Activated T-helper 1 cell treated with Interleukin-2 at 50 U/mL for 16 hours (primary cell): ENCODE measurements around the gene ALKBH7.
"Not testable (repeated sequence)": the region's sequence is repeated elsewhere in the genome, so short reads cannot be mapped to it uniquely, and the experiment has no call there.

Source experiments
- DNase-seq: peaks from one replicate; pipeline ENCODE4 v3.0.0-alpha.2; 2020; ENCODE audit warnings: low read depth

ALKBH7 gene

DNA sequence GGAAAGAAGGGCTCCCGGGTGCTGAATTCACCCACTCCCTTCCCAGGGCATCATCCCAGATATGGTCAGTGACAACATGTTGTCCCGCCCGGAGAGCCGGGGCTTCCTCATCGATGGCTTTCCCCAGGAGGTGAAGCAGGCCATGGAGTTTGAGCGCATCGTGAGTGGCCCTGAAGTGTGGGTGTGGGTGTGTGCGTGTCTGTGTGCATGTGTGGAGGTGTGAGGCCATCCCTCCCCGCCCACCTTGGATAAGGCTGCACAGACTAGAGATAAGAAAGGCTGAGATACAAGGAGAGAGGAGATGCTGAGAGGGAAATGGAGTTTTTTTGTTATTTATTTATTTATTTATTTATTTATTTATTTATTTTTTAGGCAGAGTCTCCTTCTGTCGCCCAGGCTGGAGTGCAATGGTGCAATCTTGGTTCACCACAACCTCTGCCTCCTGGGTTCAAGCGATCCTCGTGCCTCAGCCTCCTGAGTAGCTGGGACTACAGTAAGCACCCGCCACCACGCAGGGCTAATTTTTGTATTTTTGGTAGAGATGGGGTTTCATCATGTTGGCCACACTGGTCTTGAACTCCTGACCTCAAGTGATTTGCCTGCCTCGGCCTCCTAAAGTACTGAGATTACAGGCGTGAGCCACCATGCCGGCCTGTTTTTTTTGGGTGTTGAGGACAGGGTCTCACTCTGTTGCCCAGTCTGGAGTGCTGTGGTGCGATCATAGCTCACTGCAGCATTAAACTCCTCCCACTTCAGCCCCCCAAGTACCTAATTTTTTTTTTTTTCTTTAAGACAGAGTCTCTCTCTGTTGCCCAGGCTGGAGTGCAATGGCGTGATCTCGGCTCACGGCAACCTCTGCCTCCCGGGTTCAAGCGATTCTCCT, 27.7 kb downstream of the ALKBH7 start:
- DNase-seq = not testable (repeated sequence)

DNA sequence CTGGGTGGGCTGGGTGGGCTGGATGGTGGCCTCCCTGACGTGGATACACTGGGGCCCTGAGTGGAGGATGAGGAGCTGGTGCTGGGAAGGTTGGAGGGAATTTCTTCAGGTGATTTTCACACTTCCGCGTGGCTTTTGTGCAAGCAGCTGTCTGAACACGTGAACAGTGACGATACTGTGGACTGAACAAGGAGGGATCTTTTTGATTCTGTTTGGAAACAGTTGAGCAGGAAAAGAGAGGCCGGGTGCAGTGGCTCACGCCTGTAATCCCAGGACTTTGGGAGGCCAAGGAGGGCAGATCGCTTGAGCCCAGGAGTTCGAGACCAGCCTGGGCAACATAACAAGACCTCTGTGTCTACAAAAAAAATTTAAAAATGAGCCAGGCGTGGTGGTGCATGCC, 29.5 kb downstream of the ALKBH7 start:
- DNase-seq = no peak

DNA sequence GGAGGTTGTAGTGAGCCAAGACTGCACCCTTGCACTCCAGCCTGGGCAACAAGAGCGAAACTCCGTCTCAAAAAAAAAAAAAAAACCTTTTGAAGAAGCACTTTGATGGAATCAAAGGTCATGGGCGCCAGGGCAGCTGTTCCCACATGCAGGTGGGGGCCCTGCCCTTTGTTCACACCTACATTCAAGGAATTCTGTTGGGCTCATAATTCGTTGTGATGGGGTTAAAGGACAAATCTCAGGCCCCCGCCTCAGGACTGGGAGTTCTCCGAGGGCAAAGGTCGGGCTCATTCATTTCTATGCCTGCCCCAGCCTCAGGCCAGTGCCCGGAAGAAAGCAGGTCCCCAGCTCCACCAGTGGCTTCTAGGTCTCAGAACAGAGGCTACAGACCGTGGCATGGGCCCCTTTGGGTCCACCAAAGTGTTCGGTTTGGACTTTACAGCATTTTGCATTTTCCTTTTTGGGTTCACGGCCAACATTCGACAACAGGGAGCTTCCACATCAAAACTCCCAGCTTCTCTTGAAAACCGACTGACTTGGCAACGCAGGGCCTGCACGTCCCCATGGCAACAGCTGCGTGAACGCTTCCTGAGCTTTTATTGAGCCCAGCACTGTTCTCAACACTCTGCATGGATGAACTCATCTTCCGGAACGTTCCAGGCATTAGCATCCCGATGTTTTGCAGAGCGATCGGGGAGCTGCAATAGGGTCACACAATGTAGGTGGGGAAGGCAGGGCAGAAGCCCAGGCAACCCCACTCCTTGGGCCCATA, 30.4 kb downstream of the ALKBH7 start:
- no peak for DNase-seq

DNA sequence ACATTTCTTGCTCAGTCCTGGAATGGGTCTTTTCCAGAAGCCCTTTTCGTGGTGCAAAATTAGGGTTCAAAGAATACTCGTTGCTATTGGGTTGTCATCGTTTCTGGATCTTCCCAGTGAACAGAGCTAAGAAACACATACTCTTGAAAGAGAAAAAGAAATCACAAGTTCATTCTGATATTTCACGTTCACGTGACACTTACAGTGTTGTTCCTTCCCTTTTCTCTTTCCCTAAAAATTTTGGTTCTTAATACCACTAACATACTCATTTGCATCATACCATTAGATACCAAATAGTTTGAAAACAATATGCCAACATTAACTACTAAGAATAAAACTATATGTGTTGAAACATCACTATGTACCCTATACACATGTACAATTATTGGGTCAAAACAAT, 33.8 kb downstream of the ALKBH7 start:
- no peak for DNase-seq

DNA sequence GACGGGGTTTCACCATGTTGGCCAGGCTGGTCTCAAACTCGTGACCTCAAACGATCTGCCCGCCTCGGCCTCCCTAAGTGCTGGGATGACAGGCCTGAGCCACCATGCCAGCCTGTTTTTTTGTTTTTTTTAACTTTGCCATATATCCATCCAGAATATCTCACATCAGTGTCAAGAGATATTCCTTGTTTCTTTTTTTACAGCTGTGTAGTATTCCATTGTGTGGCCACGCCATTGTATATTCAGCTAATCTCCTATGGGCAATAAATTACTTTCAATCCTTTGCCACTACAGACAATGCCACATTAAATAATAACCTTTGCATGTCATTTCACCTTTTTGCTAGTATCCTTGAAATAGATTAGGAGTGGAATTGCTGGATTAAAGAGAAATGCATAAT, 36.8 kb downstream of the ALKBH7 start:
- no peak for DNase-seq

DNA sequence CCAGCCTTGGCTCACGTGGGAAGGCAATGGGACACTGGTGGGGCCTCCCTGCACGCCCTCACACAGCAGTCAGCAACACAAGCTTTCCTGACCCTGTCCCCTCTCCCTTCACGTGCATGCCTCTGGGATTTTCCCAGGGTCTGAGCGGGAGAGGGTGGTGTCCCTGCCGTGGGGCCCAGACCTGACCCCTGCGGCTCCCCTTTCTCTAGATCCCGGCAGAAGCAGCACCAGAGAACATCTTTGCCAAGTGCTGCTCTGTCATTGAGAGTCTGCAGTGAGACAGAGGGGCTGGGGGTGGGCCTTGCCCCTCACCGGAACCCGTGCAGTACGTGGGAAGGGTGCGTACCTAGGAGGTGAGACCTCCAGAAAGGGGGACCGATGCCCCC, 39.5 kb downstream of the ALKBH7 start:
- DNase-seq = no peak

DNA sequence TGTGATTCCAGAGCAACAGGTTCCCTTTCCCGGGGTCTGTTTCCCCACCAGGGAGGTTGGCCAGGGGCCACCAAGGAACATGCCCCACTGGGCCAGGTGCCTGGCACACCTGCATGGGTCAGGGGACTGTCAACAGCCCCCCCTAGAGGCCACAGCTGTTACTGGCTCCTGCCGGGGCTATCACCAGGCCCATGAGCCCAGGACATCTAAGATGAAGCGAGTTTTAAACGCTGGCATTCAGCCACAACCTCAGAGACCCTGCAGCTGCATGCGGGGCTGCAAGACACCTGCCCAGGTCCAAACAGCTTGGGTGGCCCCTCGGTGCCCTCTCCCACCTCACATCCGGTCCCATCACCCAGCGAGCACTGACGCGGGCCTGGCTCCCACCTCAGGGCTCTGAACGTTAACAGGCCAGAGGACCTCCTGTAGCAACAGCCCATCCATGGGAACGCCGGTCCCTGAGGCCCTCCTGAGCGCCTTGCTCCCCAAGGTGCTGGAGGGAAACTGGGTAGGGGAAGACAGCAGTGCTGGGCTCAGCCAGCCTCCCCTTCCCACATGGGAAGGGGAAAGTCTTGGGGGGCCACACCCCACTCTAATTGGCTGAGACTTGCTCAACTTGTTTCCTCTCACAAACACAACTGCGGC, 40.0 kb downstream of the ALKBH7 start:
- DNase-seq = no peak

DNA sequence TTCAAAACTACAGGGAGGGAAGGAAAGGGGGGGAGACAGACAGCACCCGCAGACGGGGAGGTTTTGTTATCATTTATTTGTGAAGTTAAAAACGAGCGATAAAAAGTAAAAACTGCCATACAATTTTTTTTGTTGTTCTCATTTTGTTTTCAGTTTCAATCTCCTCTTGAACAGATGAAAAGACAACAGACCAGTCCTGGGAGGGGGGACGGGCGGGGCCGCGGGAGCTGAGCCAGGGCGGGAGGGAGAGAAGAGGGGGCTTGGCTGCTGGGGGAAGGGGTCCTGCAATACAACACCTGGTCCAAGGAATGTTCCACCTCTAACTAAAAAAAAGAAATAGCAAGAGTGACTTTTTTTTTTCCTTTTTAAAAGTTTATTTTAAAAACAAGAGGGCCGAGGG, 40.7 kb downstream of the ALKBH7 start:
- no peak for DNase-seq

DNA sequence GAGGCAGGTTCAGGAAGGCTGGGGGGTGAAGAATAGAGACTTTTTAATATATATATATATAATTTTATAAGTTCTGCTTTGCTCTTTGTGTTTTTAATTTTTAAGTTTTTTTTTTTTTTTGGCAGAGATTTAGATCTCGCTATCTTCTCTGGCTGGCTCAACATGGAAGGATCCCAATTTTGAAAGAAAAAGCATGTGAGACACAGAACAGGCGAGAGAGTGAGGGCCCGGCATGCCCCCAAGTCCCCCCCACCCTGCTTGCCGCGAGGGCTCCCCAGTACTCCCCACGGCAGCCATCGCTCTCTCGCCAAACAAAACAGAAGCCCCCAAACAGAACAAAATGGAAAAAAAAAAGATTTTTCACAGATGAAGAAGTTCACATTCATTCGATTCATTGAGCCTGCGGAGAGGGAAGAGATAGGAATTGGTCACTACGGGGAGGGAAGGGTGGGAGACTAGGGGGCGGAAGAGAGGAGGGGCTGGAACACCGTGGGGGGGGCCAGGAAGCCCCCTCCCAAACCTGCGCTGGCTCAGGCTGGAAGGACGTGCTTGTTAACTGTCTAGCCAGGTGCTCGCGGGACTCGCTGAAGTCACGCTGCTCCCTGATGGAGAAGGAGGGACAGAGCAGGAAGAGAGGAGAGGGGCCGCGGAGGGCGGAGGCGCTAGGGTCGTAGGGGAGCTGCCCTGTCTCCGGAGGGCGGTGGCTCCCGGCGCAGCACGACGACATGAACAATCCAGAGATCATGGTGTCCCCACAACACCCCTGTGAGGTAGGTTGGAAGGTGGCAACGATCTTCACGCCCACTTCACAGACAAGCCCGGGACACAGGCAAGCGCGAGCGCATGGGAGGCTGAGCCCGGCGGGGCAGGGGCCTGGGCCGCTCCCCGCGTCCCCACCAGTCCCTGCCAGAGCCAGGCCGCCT, 41.4 kb downstream of the ALKBH7 start:
- DNase-seq = no peak

DNA sequence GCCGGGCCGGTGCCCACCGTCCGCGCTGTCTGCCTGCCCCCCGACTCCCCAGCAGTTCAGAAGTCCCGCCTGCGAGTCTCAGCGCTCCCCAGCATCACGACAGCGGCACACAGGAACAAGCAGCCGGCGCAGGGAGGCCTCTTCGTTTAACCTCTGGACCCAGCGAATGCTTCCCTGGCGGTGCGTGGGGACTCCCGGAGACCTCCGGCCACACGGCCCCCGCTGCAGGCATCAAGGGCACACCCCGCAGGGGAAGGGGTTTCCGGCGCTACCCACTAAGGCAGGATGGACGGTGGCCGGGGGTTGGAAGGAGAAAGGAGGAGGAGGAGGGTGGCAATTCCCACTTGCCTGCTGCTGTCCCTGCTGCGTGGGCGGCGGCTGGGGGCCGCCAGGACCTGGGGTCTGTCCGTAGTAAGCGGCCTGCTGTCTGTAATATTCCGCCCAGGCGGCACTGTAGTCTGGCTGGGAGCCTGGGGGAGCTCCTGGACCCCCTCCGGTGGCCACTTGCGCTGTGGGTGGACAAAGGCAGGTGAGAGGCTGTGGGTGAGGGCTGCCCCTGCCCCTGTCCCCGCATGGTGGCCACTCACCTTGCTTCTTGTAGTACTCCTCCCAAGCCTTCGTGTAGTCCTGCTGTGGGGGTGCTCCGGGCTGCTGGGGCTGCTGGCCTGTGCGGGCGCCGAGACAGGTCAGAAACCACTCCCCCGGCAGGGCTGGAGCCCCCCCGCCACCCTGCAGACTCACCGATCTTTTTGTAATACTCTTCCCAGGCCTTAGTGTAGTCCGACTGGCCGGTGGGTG, 42.4 kb downstream of the ALKBH7 start:
- no peak for DNase-seq

DNA sequence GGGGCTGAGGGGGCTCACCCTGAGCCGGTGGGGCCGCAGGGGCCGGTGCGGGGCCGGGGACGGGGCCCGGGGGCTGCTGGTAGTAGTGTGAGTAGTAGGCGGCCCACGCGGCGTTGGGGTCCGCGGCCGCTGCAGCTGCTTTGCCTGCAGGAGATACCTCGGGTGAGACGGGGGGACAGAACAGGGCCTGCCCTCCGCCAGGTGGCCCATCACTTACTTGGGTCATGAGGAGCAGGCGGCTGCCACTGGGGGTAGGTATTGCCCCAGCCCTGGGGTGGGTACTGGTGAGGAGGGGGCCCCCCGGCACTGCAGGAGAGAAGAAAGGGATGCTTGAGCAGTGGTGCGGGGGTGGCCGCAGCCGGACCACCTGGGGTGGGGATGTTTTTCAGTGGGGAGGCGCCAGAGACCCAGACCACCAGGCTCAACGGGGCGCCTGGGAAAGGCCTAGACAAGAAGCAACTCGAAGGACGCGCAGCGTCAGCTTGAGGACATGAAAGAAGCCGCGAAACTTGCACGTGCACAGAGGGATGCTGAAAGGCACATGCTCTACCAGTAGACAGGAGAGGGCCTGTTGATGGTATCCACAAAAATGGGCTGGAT, 43.1 kb downstream of the ALKBH7 start:
- DNase-seq = no peak

DNA sequence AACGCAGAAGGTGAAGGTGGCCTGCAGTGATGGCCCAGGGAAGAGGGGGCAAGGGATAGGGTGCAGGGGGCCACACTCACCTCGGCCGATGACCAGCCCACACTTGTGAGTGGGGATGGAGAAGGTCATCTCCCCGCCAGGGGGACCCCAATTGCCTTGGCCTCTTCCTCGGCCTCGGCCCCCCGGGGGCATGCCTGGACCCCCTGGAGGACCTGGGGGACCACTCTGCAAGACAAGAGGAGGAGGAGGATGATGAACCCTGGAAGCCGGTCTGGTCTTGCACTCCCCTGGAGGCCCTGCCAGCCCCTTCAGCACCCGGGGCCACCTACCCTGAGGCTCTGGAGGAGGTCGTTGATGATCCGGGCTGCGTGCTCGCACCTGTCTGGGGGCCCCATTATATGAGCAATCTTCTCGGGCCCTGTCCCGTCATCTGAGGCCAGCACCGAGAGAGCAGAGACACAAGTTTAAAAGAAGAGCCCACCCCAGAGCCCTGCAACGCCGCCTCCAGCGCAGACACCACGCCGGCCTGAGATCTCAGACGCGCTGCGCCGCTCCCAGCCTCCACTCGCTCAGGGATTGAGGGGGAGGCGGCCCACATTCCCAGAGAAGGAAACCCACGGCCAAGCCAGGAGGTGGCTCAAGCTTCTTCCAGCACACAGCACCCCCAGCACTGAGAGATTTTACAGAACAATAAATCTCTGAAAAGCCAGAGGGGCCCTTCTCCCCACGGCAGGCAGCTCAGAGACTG, 44.2 kb downstream of the ALKBH7 start:
- no peak for DNase-seq

DNA sequence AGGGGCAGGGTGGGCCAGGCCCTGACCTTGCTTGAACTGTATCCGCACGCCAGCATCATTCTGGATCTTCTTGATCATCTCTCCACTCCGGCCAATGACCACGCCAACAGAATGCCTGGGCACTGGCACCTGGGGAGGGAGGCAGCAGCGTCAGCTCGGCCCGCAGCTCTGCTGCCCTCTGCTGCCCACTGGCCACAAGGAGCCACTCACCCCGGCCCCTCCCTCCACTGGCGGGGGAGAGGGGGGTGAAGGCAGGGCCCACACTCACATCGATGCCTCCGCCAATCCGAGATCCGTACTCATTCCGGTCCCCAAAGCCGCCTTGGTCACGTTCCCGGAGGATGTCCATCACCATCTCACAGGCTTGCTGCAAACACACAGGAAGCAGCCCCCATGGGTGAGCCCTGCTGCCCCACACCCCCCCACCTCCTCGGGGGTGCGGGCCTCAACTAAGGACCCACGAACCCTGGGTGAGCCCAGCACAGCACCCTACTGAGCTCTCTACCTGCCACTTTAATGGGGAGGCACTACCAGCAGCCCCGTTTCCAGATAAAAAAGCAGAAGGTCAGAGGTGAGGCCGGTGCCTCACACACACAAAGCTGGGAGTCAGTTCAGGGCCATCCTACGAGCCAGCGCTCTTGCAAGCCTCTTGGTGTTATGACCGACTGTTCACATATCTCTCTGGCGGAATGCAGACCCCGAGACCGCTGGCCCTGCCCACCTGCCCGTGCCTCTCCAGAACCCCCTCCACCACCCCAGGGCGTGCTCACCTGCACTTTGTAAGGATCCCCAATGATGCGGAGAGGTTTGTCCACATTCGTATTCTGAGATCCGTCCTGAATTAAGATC, 45.3 kb downstream of the ALKBH7 start:
- no peak for DNase-seq

DNA sequence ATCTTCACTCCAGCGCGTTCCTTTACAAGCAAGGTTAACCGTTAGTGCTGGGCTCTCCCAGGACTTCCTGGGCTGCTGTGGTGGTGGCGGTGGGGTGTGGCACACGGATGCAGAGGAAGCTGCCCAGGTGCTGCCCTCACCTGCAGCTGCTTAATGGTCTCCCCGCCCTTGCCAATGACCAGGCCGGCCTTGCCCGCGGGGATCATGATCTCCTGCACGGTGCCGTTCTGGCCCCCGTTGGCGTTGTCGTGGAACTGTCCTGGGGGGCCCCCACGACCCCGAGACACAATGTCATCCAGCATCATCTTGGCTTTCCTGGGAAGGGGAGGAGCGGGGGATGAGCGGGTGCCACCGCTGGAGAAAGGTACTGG, 46.0 kb downstream of the ALKBH7 start:
- no peak for DNase-seq

DNA sequence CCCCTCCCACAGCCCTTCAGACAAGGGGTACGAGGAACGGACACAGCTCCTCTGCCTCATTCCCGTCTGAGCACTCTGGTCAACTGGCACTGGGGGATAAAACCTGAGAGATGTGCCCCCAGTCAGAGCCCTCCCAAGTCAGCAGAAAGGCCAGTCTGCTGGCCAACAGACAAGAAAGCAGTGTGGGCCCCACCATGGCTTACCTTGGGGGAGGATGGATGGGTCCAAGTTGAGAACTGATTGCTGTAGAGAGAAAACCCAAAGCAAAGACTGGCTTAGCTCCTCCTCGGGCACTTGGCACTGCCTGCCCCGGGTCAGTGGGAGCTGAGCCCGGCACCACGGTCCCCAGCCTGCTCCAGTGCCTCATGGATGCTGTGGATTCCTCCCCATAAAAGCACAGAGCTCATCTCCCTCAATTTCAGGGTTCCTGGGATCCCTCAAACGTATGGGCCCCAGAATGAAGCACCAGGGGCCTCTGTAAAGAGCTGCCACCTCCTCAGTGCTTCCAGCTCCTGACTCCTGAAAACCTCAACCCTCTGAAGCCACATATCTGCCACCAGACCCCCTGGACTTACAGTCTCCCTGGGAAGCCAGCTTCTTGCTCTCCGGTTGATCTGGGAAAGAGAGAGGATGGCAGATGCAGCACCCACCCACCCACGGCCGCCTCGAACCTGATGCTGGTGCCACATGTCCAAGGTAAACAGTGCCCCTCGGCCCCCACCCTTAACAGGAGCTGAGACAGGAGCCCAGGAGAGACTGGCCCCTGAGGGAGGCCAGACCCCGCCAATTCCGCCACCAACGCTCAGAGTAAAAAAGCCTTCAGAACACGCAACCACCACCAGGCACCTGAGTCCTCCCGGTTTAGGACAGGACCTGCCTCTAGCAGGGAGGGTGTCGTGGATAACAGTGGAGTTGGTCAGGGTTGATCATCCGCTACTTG, 48.8 kb downstream of the ALKBH7 start:
- no peak for DNase-seq

DNA sequence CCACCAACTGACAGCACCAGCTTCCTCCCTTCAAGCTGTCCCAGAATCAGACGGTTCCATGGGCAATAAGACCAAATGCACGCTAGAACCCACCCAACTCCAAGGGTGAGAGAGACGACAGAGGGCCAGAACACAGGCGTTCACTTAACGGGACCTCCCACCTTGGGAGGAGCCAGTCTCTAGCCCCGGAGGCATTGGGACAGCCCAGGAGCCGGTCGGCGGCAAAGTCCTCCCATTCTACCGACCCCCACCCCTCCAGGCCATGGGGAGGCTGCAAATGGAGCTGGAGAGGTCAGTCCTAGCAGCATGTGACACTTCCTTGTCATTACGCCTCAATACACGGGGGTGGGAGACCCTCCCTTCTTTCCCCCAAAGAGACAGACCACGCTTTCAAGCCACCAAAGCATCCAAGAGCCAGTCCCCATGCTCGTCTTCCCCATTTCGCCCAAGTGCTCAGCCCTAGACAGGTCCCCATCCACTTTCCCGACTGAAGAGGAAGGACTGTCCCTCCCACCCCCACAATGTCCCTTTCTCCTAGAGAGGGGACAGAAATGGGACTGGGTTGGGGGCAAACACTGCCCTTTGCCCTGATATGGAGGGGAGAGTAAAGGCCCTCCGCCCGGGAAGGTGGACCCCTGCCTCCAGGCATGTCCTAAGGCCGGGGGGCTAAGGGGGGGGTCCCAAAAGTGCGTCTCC, 51.1 kb downstream of the ALKBH7 start:
- no peak for DNase-seq
